RKO (cell line): ENCODE data around the gene ANKRD55.
"Not testable (repeated sequence)": the region's sequence is repeated elsewhere in the genome, so short reads cannot be mapped to it uniquely, and the experiment has no call there.

Experiments used
- DNase-seq: peaks from one replicate; pipeline ENCODE4 v3.0.0-alpha.2; 2016; ENCODE audit warnings: low spot score

The ANKRD55 gene

GRCh38 chr5:56144211-56144610 is 88.9 kb downstream of the ANKRD55 start:
- no peak for DNase-seq

GRCh38 chr5:56143373-56143714 is 89.8 kb downstream of the ANKRD55 start:
- no peak for DNase-seq

GRCh38 chr5:56142614-56143372 is 90.3 kb downstream of the ANKRD55 start:
- DNase-seq = no peak

- no peak for DNase-seq
Observed at GRCh38 chr5:56142233-56142613, 90.9 kb downstream of the ANKRD55 start.

GRCh38 chr5:56140073-56140472 is 93.1 kb downstream of the ANKRD55 start:
- DNase-seq = no peak

GRCh38 chr5:56130664-56131063 is 102.5 kb downstream of the ANKRD55 start:
- DNase-seq = no peak

- DNase-seq = no peak
Observed at GRCh38 chr5:56129288-56129687, 103.8 kb downstream of the ANKRD55 start.

- no peak for DNase-seq
Observed at GRCh38 chr5:56128113-56128512, 105.0 kb downstream of the ANKRD55 start.

- no peak for DNase-seq
Observed at GRCh38 chr5:56126487-56127179, 106.5 kb downstream of the ANKRD55 start.

- DNase-seq = peak; percentile 84
Observed at GRCh38 chr5:56123531-56124243, 109.4 kb downstream of the ANKRD55 start.

GRCh38 chr5:56122360-56122985 is 110.7 kb downstream of the ANKRD55 start:
- not testable (repeated sequence) for DNase-seq

GRCh38 chr5:56119050-56119449 is 114.1 kb downstream of the ANKRD55 start:
- DNase-seq = no peak

GRCh38 chr5:56116599-56117141 is 116.5 kb downstream of the ANKRD55 start:
- DNase-seq = no peak

GRCh38 chr5:56115589-56115988 is 117.5 kb downstream of the ANKRD55 start:
- DNase-seq = no peak

GRCh38 chr5:56112526-56113121 is 120.5 kb downstream of the ANKRD55 start:
- no peak for DNase-seq

- DNase-seq = no peak
Observed at GRCh38 chr5:56111404-56111781, 121.7 kb downstream of the ANKRD55 start.

GRCh38 chr5:56110646-56111403 is 122.3 kb downstream of the ANKRD55 start:
- DNase-seq = no peak

GRCh38 chr5:56108246-56108645 is 124.9 kb downstream of the ANKRD55 start:
- no peak for DNase-seq

GRCh38 chr5:56106837-56107236 is 126.3 kb downstream of the ANKRD55 start:
- no peak for DNase-seq

GRCh38 chr5:56105511-56106291 is 127.4 kb downstream of the ANKRD55 start:
- DNase-seq = no peak
